Measurements from ENCODE around the gene SLC5A11.

Gene SLC5A11

DNA sequence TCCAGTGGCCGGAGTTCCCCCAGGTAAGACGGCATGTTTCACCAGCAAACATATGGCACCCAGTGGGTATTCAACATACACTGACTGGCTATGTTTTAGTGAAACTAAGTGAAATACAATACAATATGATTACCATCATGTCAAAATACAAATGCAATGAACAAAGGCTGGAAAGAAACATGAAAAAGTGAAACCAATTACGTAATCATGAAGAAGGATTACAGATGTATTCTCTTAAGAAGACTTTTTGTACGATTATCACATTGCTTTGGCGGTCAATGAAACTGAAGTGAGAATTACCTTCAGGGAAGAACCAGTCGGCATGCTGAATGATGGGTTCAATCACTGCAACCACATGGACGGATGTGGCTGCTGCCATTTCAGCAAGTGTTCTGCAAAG, 97.7 kb downstream of the SLC5A11 start:
- POLR2A ChIA-PET = no interaction called here
- no peak for TF ChIP-seq CTBP1 (IDR thresholded peaks at IDR 0.05; ENCODE audit: borderline replicate concordance)
- no peak for TF ChIP-seq TARDBP (IDR thresholded peaks at IDR 0.05)
- no peak for TF ChIP-seq ZNF384 (IDR thresholded peaks at IDR 0.05)
- no peak for TF ChIP-seq ARNT (IDR thresholded peaks at IDR 0.05)
- TF ChIP-seq BHLHE40 (IDR thresholded peaks at IDR 0.05; ENCODE audit: borderline replicate concordance) = no peak
- no peak for TF ChIP-seq FOXM1 (IDR thresholded peaks at IDR 0.05; ENCODE audit: borderline replicate concordance)
- CTCF ChIA-PET = no interaction called here
- DNase-seq (ENCODE audit: extremely low spot score) = no peak

DNA sequence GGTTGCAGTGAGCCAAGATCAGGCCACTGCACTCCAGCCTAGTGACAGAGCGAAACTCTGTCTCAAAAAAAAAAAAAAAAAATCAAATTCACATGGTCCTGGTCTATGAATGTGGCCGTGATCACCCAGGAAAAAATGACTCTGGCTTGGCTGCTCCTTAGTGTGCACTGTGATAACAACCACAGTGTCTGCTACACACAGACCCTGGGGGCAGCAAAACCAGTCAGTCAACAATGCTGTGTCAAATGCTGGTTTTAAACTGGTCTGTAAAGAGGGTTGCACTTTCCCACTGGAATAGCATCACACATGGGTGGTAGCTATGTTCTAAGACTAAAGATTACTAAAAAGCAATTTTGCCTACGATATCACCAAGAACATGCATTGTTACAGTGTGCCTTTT, 98.4 kb downstream of the SLC5A11 start:
- POLR2A ChIA-PET = no interaction called here

DNA sequence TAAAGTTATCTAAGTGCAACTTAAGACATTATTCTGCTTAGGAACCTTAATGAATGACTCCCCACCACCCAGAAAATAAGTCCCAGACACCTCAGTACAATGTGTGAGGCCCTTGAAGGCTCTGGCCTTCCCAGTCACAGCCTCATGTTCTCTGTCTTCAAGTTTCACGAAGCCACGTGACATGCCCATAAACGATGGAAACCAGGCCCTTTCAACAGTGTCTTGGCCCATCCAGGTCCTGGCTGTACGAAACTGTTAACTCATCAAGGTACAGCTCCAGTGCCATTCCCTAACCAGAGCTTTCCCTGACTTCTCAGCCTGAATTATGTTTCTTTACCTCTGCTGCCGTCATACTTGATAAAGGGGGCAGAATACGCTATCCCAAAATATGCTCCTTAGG, 100.4 kb downstream of the SLC5A11 start:
- no peak for DNase-seq (ENCODE audit: extremely low spot score)
- TF ChIP-seq FOXK2 (IDR thresholded peaks at IDR 0.05) (no peak), HDGF (IDR thresholded peaks at IDR 0.05; ENCODE audit: borderline replicate concordance) (no peak), ELF4 (IDR thresholded peaks at IDR 0.05) (no peak), FOXM1 (IDR thresholded peaks at IDR 0.05; ENCODE audit: borderline replicate concordance) (no peak), BHLHE40 (IDR thresholded peaks at IDR 0.05; ENCODE audit: borderline replicate concordance) (no peak)
- TF ChIP-seq, protein P1, sequence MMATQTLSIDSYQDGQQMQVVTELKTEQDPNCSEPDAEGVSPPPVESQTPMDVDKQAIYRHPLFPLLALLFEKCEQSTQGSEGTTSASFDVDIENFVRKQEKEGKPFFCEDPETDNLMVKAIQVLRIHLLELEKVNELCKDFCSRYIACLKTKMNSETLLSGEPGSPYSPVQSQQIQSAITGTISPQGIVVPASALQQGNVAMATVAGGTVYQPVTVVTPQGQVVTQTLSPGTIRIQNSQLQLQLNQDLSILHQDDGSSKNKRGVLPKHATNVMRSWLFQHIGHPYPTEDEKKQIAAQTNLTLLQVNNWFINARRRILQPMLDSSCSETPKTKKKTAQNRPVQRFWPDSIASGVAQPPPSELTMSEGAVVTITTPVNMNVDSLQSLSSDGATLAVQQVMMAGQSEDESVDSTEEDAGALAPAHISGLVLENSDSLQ (IDR thresholded peaks at IDR 0.05) = no peak
- CTCF ChIA-PET = no interaction called here
- POLR2A ChIA-PET = no interaction called here

More for the DNA sequence above, 98.4 kb downstream of the SLC5A11 start:
- no peak for TF ChIP-seq SP1 (IDR thresholded peaks at IDR 0.05)
- TF ChIP-seq HDGF (IDR thresholded peaks at IDR 0.05; ENCODE audit: borderline replicate concordance) = no peak
- no peak for DNase-seq (ENCODE audit: extremely low spot score)
- CTCF ChIA-PET = no interaction called here

DNA sequence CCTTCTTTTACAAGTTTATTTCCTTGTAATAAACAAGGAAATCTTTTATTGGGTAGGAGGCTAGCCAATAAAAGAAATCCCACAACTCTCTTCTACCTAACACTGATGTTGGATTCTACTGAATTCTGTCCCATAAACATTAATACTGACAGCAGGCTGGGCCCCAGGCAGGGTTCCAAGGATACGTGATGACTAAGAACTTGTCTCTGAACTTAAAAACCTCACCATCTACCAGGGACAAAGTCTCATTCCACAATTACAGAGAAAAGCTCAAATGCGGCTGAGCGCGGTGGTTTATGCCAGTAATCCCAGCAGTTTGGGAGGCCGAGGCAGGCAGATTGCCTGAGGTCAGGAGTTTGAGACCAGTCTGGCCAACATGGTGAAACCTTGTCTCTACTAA, 104.5 kb downstream of the SLC5A11 start:
- ChIA-PET POLR2A (no interaction called here), CTCF (no interaction called here)

DNA sequence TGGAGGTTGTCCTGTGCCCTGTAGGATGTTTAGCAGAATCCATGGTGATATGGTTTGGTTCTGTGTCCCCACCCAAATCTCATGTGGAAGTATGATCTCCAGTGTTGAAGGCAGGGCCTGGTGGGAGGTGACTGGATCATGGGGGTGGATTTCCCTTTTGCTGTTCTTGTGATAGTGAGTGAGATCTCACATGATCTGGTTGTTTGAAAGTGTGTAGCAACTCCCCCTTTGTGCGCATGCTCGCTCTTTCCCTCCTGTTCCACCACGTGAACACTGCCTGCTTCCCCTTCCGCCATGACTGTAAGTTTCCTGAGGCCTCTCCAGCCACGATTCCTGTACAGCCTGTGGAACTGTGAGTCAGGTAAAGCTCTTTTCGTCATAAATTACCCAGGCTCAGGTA, 107.5 kb downstream of the SLC5A11 start:
- ChIA-PET CTCF (no interaction called here), POLR2A (no interaction called here)
- DNase-seq (ENCODE audit: extremely low spot score) = no peak
- TF ChIP-seq LEF1 (IDR thresholded peaks at IDR 0.05; ENCODE audit: borderline replicate concordance) = no peak
- TF ChIP-seq SUZ12 (IDR thresholded peaks at IDR 0.05) = no peak
- TF ChIP-seq FOXM1 (IDR thresholded peaks at IDR 0.05; ENCODE audit: borderline replicate concordance) = no peak
- no peak for TF ChIP-seq ARNT (IDR thresholded peaks at IDR 0.05)
- TF ChIP-seq CTBP1 (IDR thresholded peaks at IDR 0.05; ENCODE audit: borderline replicate concordance) = no peak
- no peak for TF ChIP-seq ELF4 (IDR thresholded peaks at IDR 0.05)
- TF ChIP-seq FOXK2 (IDR thresholded peaks at IDR 0.05) = no peak
- no peak for TF ChIP-seq FOXA1 (IDR thresholded peaks at IDR 0.05)
- TF ChIP-seq HDGF (IDR thresholded peaks at IDR 0.05; ENCODE audit: borderline replicate concordance) = no peak
- TF ChIP-seq, protein P1 (IDR thresholded peaks at IDR 0.05) = no peak
- no peak for TF ChIP-seq BHLHE40 (IDR thresholded peaks at IDR 0.05; ENCODE audit: borderline replicate concordance)
- no peak for TF ChIP-seq L3MBTL2 (conservative IDR thresholded peaks at IDR 0.05)

More for the DNA sequence above, 104.5 kb downstream of the SLC5A11 start:
- TF ChIP-seq SUZ12 (IDR thresholded peaks at IDR 0.05) = no peak
- DNase-seq (ENCODE audit: extremely low spot score) = no peak

DNA sequence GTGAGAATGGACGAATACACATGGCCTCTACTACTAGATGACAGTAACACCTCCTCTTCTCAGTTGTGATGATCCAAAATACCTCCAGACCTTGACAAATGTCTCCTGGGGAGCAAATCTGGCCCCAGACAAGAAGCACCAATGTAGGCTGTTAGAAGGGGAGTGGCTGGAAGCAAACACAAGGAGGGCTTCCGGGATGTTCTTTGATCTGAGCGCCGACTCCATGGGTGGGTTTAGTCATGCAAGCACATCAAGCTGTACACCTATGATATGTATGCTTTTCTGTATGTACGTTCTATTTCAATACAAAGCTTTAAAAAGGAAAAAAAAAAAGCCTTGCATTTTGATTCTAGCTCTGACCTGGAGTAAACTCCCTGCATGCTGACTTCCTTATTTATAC, 108.0 kb downstream of the SLC5A11 start:
- TF ChIP-seq FOXM1 (IDR thresholded peaks at IDR 0.05; ENCODE audit: borderline replicate concordance) (no peak), TARDBP (IDR thresholded peaks at IDR 0.05) (no peak), LEF1 (IDR thresholded peaks at IDR 0.05; ENCODE audit: borderline replicate concordance) (no peak), SUZ12 (IDR thresholded peaks at IDR 0.05) (no peak)
- TF ChIP-seq, protein P1 (IDR thresholded peaks at IDR 0.05) = no peak
- ChIA-PET POLR2A (no interaction called here), CTCF (interaction anchor here (0.5 kb wide), 1 partner anchor 14 kb away, joined by 3 read pairs; no protein-coding TSS in a partner anchor)
- DNase-seq (ENCODE audit: extremely low spot score) = no peak

DNA sequence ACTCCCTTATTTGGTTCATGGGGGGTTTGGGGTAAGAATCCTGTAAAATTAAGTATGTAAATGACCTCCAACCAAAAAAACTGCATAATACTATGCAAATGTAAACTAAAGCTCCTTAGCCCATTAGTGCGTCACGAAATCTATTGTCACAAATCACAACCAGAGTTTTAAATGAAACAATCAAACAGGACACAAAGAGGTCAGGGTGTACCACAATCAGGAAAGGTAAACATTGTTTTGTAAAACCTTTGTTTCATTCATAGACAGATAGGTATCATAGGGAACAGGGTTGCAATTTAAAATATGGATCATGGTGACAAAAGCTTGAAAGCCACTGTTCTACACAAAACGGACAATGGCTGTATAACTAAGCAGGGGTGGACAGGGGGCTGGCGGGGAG, 108.4 kb downstream of the SLC5A11 start:
- CTCF ChIA-PET = interaction anchor here (0.5 kb wide), 1 partner anchor 15 kb away, joined by 3 read pairs; no protein-coding TSS in a partner anchor
- DNase-seq (ENCODE audit: extremely low spot score) = no peak
- POLR2A ChIA-PET = no interaction called here
- TF ChIP-seq ZNF384 (IDR thresholded peaks at IDR 0.05) = no peak
- no peak for TF ChIP-seq HDGF (IDR thresholded peaks at IDR 0.05; ENCODE audit: borderline replicate concordance)
- no peak for TF ChIP-seq NFRKB (IDR thresholded peaks at IDR 0.05)
- TF ChIP-seq L3MBTL2 (conservative IDR thresholded peaks at IDR 0.05) = no peak
- no peak for TF ChIP-seq FOXK2 (IDR thresholded peaks at IDR 0.05)
- no peak for TF ChIP-seq SP1 (IDR thresholded peaks at IDR 0.05)
- TF ChIP-seq ARNT (IDR thresholded peaks at IDR 0.05) = no peak
- TF ChIP-seq FOXA1 (IDR thresholded peaks at IDR 0.05) = no peak
- no peak for TF ChIP-seq BHLHE40 (IDR thresholded peaks at IDR 0.05; ENCODE audit: borderline replicate concordance)
- no peak for TF ChIP-seq TARDBP (IDR thresholded peaks at IDR 0.05)
- TF ChIP-seq SUZ12 (IDR thresholded peaks at IDR 0.05) = no peak
- no peak for TF ChIP-seq CTBP1 (IDR thresholded peaks at IDR 0.05; ENCODE audit: borderline replicate concordance)
- no peak for TF ChIP-seq LEF1 (IDR thresholded peaks at IDR 0.05; ENCODE audit: borderline replicate concordance)
- no peak for TF ChIP-seq FOXM1 (IDR thresholded peaks at IDR 0.05; ENCODE audit: borderline replicate concordance)
